ENCODE data around the gene MXD1.
"Not testable (repeated sequence)": the region's sequence is repeated elsewhere in the genome, so short reads cannot be mapped to it uniquely, and the experiment has no call there.

MXD1 gene

DNA sequence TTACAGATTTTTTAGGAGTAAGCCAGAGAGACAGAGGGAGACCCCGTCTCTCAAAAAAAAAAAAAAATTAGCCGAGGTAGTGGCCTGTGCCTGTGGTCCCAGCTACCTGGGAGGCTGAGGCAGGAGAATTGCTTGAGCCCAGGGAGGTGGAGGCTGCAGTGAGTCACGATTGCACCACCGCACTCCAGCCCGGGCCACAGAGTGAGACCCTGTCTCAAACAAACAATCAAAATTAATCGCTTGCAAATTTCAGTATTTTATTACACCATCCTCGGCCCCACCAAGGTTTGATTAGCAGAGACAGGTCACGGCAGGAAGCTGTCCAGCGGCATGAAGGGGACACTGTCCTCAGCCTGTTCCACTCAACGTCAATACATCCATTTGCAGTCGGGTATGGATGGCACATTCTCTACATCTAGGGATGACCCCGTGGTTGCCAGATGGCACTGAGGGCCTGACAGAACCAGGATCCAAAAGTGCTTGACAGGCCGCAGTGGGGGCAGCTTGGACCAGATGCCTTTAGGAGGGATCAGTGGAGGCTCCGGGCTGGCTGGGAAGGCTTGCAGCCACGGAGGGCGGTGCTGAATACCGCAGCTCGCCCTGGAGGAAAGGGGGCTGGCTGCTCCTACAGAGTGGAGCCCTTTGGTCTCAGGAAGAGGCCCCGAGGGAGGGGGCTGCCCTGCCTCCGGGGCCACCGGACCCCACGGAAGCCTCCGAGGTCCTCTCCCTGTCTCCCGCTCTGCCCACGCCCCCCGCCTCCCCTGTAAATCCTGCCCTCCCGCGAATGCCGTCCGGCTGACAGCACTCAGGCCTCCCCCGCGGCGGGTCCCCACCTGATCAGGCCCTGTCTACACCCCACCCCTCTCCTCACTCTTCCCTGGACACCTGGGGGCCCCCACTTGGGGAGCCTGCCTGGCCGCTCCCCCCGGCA, 33.4 kb downstream of the MXD1 start:
- no peak overlapping the region for H3K4me3 ChIP-seq (ENCODE audit: low read length)
- DNase-seq (ENCODE audit: low read depth, low spot score) = no peak

DNA sequence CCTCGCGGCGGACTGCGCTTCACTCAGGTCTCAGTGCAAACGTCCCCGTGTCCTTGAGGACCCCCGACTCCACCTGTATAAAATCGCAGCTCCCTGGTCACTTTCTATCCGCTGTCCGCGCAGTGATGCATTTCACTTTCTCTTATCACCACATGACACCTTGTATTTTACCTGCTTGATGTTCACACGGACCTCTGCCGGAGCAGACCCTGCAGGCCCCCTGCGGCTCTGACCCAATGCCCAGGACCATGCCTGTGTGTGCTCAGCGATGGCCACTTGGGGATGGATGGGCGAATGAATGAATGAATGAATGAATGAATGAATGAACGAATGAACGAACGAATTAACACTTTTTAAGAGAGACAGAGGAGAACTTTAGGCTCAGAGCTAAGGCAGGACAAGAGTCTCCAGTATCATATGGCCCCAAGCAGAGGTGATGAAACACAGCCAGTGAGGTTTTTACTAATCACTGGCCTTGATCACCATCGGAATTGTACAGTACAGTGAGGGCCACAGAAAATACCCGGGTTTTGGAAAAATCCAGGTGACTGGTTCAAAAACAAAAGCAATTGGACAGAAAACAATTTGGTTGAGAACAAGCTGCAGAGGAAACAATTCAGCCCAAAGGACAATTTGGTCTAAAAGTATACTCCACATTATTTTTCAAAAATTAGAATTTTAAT, 34.2 kb downstream of the MXD1 start:
- no peak overlapping the region for H3K4me3 ChIP-seq (ENCODE audit: low read length)
- DNase-seq (ENCODE audit: low read depth, low spot score) = no peak

DNA sequence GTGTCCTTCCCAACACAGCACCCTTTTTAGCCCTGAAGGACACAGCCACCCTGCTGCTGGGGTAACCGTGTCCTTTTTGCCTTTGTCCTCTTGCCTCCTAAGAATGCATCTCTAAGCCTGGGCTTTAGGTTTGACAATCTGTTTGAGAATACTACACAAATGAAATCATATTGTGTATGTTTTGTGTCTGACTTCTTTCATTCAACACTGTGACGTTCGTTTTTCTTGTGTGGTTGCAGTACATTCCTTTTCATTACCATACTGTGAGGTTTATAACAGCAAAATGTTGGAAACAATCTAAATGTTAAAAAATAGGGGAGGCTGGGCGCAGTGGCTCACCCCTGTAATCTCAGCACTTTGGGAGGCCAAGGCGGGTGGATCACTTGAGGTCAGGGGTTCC, 35.3 kb downstream of the MXD1 start:
- DNase-seq (ENCODE audit: low read depth, low spot score) = no peak
- H3K4me3 ChIP-seq (ENCODE audit: low read length) = no peak overlapping the region

- DNase-seq (ENCODE audit: low read depth, low spot score); H3K4me3 ChIP-seq (ENCODE audit: low read length): not testable (repeated sequence)
Measured at GRCh38 chr2:69950671-69951070, 35.8 kb downstream of the MXD1 start.

- H3K4me3 ChIP-seq (ENCODE audit: low read length) = no peak overlapping the region
- DNase-seq (ENCODE audit: low read depth, low spot score) = no peak
Measured at GRCh38 chr2:69952336-69953115, 37.6 kb downstream of the MXD1 start.

GRCh38 chr2:69954084-69954483, 39.2 kb downstream of the MXD1 start:
- no peak for DNase-seq (ENCODE audit: low read depth, low spot score)
- H3K4me3 ChIP-seq (ENCODE audit: low read length) = no peak overlapping the region

DNA sequence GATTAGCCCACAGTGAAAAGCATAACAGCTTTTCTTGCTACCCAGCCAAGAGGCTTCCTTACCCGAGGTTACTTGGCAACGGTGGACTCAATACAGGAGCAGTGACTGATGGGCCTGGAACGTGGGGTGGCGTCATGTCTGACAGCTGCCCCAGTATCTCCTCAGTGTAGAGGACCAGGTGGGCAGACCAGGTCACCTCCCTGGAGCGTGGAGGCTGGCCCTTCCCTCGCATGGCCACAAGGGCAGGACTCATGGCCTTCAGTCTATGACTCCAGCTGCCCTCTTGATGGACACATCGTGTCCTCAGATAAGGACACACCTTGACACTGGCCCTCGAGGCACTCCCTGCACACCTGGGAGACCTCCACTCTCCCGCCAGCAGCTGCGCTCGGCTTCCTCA, 40.1 kb downstream of the MXD1 start:
- no peak overlapping the region for H3K4me3 ChIP-seq (ENCODE audit: low read length)
- no peak for DNase-seq (ENCODE audit: low read depth, low spot score)

GRCh38 chr2:69956475-69956979, 41.6 kb downstream of the MXD1 start:
- H3K4me3 ChIP-seq (ENCODE audit: low read length) = no peak overlapping the region
- DNase-seq (ENCODE audit: low read depth, low spot score) = no peak

GRCh38 chr2:69957965-69958364, 43.1 kb downstream of the MXD1 start:
- DNase-seq (ENCODE audit: low read depth, low spot score) = peak; percentile 92
- H3K4me3 ChIP-seq (ENCODE audit: low read length) = no peak overlapping the region

- DNase-seq (ENCODE audit: low read depth, low spot score) = no peak
- H3K4me3 ChIP-seq (ENCODE audit: low read length) = no peak overlapping the region
Measured at GRCh38 chr2:69958480-69958879, 43.6 kb downstream of the MXD1 start.

GRCh38 chr2:69959425-69959824, 44.5 kb downstream of the MXD1 start:
- no peak for DNase-seq (ENCODE audit: low read depth, low spot score)
- no peak overlapping the region for H3K4me3 ChIP-seq (ENCODE audit: low read length)

GRCh38 chr2:69960821-69961220, 45.9 kb downstream of the MXD1 start:
- no peak overlapping the region for H3K4me3 ChIP-seq (ENCODE audit: low read length)
- no peak for DNase-seq (ENCODE audit: low read depth, low spot score)

DNA sequence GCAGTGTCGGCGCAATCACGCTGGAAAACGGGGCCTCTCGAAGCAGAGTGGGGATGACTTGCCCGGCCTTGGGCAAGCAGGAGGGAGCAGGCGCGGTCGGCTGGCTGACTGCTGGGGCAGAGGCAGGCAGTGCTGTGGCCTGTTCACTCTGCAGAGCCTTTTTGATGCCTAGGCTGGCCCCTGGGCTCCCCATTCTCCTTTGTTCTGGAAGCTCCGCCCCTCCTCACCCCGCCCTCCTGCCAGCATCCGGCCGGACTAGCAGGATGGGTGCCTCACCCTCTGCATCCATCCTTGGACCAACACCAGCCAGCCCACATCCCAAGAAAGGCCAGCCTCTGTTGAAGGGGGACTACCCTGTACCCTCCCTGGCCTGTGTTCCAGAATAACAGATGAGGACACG, 46.6 kb downstream of the MXD1 start, which contains the start of gene ASPRV1:
Gene ASPRV1, minus strand, starts transcription at position 136 of the 400 bp plus-strand sequence. CDS start 195 bp downstream, outside the sequence.
- DNase-seq (ENCODE audit: low read depth, low spot score) = no peak
- no peak within 1 kb of the TSS for H3K4me3 ChIP-seq (ENCODE audit: low read length)

DNA sequence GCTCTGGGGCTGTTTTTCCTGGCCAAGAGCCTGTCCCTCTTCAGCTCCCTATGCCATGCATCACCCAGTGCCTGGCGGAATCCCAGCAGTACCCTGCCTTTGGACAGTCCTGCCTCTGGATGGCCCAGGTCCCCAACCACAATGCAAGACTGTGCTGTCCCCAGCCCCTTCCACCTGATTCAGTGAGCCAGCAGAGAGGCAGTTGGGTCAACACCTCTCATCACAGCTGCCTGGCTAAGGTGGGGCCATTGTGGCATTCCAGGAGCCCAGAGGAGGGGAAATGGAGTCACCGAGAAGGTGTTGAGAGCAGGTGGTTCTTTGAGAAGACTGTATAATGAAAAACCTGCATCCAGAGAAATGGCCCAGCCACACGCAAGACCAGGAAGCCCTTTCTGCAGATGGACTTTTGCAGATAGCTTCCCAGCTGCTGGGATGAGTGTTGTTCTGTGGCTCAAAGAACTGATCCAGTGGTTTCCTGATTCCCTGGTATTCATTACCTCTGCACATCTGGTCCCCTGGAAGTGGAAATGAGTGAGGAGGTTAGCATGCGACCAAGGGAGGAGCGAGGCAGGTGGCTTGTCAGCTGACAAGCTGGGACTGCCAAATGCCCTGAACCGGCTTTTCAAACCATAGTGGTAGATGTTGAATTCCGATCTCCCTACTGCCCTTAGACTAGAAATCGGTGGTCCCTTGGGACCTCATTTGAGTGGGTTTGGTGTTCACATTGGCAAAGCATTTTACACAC, 48.2 kb downstream of the MXD1 start:
- H3K4me3 ChIP-seq (ENCODE audit: low read length) = no peak overlapping the region

DNA sequence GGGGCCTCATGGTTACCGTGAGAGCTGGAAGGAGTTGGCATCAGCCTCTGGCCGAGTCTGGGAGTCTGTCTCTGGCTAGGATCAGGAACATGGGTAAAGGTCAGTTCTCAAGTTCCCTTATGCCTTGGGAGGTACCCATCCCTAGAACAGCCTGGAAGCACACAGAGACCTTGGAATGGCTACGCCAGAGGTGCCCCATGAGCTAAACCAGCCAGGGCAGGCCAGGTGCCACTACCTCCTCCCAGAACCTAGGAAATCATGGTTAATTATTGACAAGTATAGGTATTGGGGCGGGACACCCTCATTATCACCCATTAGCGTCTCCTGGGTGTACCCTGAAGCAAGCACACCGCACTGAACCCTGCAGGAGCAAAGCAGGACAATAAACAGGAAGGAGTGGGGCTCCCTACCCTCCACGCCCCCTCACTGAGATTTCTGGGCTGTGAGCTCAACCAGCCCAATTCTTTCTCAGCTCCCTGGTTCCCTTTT, 49.5 kb downstream of the MXD1 start:
- no peak overlapping the region for H3K4me3 ChIP-seq (ENCODE audit: low read length)

More for the DNA sequence above, 48.2 kb downstream of the MXD1 start:
- no peak for DNase-seq (ENCODE audit: low read depth, low spot score)

DNA sequence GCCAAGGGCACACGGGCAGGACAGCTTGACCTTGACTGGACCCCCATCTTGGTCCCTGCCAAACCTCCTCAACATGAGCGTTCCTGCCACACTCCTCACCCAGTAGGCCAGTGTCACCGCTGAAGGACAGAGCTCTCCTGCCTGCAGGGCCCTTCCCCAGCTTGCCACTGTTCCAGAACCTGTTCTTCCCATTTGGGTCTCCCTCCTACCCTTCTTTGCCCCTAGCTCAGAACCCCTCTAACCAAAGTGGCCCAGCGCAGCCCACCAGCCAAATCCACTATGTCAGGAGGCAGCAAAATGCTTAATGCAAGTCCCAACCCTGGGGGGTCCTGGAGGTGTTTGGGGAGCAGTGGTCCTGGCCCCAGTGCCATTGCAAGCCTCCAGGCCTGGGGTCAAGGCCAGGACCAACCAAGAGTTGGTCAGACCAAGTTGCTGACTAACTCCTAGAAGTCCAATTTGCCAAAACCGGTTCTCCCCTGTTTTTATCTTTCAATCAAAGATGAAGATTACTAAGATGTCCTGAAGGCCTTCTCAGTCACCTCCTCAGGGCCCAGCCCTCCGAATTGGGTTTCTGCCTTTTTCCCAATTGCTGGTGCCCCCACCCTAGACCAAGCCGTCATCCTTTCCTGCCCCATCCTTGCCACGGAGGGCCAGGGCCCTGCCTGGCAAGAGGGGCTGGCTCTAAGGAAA, 51.0 kb downstream of the MXD1 start:
- no peak overlapping the region for H3K4me3 ChIP-seq (ENCODE audit: low read length)
- DNase-seq (ENCODE audit: low read depth, low spot score) = no peak

More for the DNA sequence above, 49.5 kb downstream of the MXD1 start:
- DNase-seq (ENCODE audit: low read depth, low spot score) = no peak

GRCh38 chr2:69966496-69966895, 51.6 kb downstream of the MXD1 start:
- no peak overlapping the region for H3K4me3 ChIP-seq (ENCODE audit: low read length)
- no peak for DNase-seq (ENCODE audit: low read depth, low spot score)

DNA sequence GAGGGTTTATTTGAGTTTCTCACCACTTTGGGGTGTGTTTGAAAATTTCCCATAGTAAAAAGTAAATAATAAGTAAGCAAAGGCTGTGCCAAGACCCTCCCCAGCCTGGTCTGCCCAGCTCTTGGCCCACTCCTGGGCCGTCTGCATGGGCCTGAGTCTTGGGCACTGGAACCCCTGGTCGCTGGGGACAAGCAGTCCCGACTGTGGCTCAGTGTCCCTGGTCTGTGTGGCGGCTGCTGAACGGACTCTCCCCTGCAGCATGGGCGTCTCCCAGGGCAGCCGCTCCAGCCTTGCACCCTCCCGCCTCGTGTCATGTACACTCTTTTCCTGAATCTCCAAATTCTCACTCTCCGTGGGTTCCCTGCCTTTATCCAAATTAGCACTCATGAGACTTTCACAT, 53.7 kb downstream of the MXD1 start:
- DNase-seq (ENCODE audit: low read depth, low spot score) = no peak
- no peak overlapping the region for H3K4me3 ChIP-seq (ENCODE audit: low read length)
